ENCODE data around the gene SH3BGRL2. TPM values are rescaled to one million over a fixed set of nuclear protein-coding genes. Genes with fewer than 3 reads are reported as not detected.
"Not testable (repeated sequence)": the region's sequence is repeated elsewhere in the genome, so short reads cannot be mapped to it uniquely, and the experiment has no call there.

SH3BGRL2 gene
- total RNA-seq, 1 donor = 2.2 TPM

- Histone ChIP-seq H2AFZ (ENCODE audit: low read length) (no peak overlapping the region), H3K27me3 (ENCODE audit: insufficient read depth, low read length) (no peaks in the 10 kb centered on the region), H3K79me2 (ENCODE audit: insufficient read depth, low read length) (no peaks in the 10 kb centered on the region), H3K36me3 (ENCODE audit: insufficient read depth, low read length) (no peaks in the 10 kb centered on the region), H3K4me3 (ENCODE audit: insufficient read depth, low read length) (no peak overlapping the region), H3K4me2 (ENCODE audit: insufficient read depth, low read length) (no peak overlapping the region), H3K27ac (ENCODE audit: low read depth, low read length) (no peak overlapping the region), H4K20me1 (ENCODE audit: insufficient read depth, low read length) (no peaks in the 10 kb centered on the region), H3K4me1 (ENCODE audit: insufficient read depth, low read length) (no peaks in the 10 kb centered on the region), H3K9me3 (ENCODE audit: low read depth, low read length) (no peaks in the 10 kb centered on the region)
- TF ChIP-seq, protein P1, sequence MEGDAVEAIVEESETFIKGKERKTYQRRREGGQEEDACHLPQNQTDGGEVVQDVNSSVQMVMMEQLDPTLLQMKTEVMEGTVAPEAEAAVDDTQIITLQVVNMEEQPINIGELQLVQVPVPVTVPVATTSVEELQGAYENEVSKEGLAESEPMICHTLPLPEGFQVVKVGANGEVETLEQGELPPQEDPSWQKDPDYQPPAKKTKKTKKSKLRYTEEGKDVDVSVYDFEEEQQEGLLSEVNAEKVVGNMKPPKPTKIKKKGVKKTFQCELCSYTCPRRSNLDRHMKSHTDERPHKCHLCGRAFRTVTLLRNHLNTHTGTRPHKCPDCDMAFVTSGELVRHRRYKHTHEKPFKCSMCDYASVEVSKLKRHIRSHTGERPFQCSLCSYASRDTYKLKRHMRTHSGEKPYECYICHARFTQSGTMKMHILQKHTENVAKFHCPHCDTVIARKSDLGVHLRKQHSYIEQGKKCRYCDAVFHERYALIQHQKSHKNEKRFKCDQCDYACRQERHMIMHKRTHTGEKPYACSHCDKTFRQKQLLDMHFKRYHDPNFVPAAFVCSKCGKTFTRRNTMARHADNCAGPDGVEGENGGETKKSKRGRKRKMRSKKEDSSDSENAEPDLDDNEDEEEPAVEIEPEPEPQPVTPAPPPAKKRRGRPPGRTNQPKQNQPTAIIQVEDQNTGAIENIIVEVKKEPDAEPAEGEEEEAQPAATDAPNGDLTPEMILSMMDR (IDR thresholded peaks at IDR 0.05; ENCODE audit: extremely low read depth, low read depth, low read length) = no peak
- DNase-seq (ENCODE audit: insufficient read length, low spot score, missing footprints) = peak; percentile 15
These were observed 16.5 kb upstream of the SH3BGRL2 start for GRCh38 chr6:79614326-79615305.

- H3K79me2 ChIP-seq (ENCODE audit: insufficient read depth, low read length) = no peaks in the 10 kb centered on the region
- H3K4me1 ChIP-seq (ENCODE audit: insufficient read depth, low read length) = no peaks in the 10 kb centered on the region
- H4K20me1 ChIP-seq (ENCODE audit: insufficient read depth, low read length) = no peaks in the 10 kb centered on the region
- no peak for DNase-seq (ENCODE audit: insufficient read length, low spot score, missing footprints)
- H2AFZ ChIP-seq (ENCODE audit: low read length) = no peak overlapping the region
- H3K27me3 ChIP-seq (ENCODE audit: insufficient read depth, low read length) = no peaks in the 10 kb centered on the region
- no peak overlapping the region for H3K4me2 ChIP-seq (ENCODE audit: insufficient read depth, low read length)
- H3K9me3 ChIP-seq (ENCODE audit: low read depth, low read length) = no peaks in the 10 kb centered on the region
- TF ChIP-seq, protein P1 (IDR thresholded peaks at IDR 0.05; ENCODE audit: extremely low read depth, low read depth, low read length) = no peak
- no peaks in the 10 kb centered on the region for H3K36me3 ChIP-seq (ENCODE audit: insufficient read depth, low read length)
- H3K4me3 ChIP-seq (ENCODE audit: insufficient read depth, low read length) = no peak overlapping the region
- no peak overlapping the region for H3K27ac ChIP-seq (ENCODE audit: low read depth, low read length)
These were observed 13.6 kb upstream of the SH3BGRL2 start for GRCh38 chr6:79617518-79617941.

DNA sequence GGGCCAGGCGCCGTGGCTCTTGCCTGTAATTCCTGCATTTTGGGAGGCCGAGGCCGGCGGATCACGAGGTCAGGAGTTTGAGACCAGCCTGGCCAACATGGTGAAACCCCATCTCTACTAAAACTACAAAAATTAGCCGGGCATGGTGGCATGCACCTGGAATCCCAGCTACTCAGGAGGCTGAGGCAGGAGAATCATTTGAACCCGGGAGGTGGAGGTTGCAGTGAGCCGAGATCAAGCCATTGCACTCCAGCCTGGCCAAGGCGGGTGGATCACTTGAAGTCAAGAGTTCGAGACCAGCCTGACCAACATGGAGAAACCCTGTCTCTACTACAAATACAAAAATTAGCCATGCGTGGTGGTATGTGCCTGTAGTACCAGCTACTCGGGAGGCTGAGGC is 12.7 kb upstream of the SH3BGRL2 start:
- DNase-seq (ENCODE audit: insufficient read length, low spot score, missing footprints); H3K4me1 ChIP-seq (ENCODE audit: insufficient read depth, low read length); H3K9me3 ChIP-seq (ENCODE audit: low read depth, low read length); H4K20me1 ChIP-seq (ENCODE audit: insufficient read depth, low read length); H2AFZ ChIP-seq (ENCODE audit: low read length); H3K27me3 ChIP-seq (ENCODE audit: insufficient read depth, low read length); H3K79me2 ChIP-seq (ENCODE audit: insufficient read depth, low read length); H3K27ac ChIP-seq (ENCODE audit: low read depth, low read length); H3K4me2 ChIP-seq (ENCODE audit: insufficient read depth, low read length); H3K4me3 ChIP-seq (ENCODE audit: insufficient read depth, low read length); H3K36me3 ChIP-seq (ENCODE audit: insufficient read depth, low read length): not testable (repeated sequence)

DNA sequence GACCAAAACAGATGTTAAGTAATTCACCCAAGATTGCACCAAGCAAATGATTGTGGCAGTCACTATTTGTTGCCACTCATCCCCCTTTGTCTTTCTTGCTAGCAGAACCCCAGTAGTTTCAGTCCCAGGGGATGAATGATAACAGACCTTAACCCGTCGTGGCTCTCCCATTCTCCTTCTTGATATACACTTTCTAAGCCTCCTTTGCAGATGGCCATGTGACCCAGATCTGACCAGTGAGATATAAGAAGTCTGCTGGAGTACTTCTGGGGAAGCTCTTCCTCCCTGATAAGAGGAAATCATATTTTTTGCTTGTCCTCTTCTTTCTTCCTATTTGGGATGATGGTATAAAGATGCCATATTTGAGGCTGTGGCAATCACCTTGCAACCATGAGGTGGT is 9.6 kb upstream of the SH3BGRL2 start:
- DNase-seq (ENCODE audit: insufficient read length, low spot score, missing footprints) = no peak
- no peak overlapping the region for H3K4me3 ChIP-seq (ENCODE audit: insufficient read depth, low read length)
- H3K9me3 ChIP-seq (ENCODE audit: low read depth, low read length) = no peaks in the 10 kb centered on the region
- no peaks in the 10 kb centered on the region for H3K79me2 ChIP-seq (ENCODE audit: insufficient read depth, low read length)
- H3K36me3 ChIP-seq (ENCODE audit: insufficient read depth, low read length) = no peaks in the 10 kb centered on the region
- H3K27me3 ChIP-seq (ENCODE audit: insufficient read depth, low read length) = no peaks in the 10 kb centered on the region
- no peak overlapping the region for H3K27ac ChIP-seq (ENCODE audit: low read depth, low read length)
- no peaks in the 10 kb centered on the region for H3K4me1 ChIP-seq (ENCODE audit: insufficient read depth, low read length)
- H3K4me2 ChIP-seq (ENCODE audit: insufficient read depth, low read length) = no peak overlapping the region
- H4K20me1 ChIP-seq (ENCODE audit: insufficient read depth, low read length) = no peaks in the 10 kb centered on the region
- TF ChIP-seq, protein P1 (IDR thresholded peaks at IDR 0.05; ENCODE audit: extremely low read depth, low read depth, low read length) = no peak
- H2AFZ ChIP-seq (ENCODE audit: low read length) = no peak overlapping the region

Data from osteoblast (primary cell).